ENCODE results near the gene SLC9A5.

- no peak for TF ChIP-seq ZZZ3 (IDR thresholded peaks at IDR 0.05)
- TF ChIP-seq, protein P1, sequence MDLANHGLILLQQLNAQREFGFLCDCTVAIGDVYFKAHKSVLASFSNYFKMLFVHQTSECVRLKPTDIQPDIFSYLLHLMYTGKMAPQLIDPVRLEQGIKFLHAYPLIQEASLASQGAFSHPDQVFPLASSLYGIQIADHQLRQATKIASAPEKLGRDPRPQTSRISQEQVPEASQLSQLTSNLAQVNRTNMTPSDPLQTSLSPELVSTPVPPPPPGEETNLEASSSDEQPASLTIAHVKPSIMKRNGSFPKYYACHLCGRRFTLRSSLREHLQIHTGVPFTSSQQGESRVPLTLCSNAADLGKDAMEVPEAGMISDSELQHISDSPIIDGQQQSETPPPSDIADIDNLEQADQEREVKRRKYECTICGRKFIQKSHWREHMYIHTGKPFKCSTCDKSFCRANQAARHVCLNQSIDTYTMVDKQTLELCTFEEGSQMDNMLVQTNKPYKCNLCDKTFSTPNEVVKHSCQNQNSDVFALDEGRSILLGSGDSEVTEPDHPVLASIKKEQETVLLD (IDR thresholded peaks at IDR 0.05), result no peak
- no peak for TF ChIP-seq NR1H2 (CRISPR knock-in tag; IDR thresholded peaks at IDR 0.05)
- TF ChIP-seq, protein P2, sequence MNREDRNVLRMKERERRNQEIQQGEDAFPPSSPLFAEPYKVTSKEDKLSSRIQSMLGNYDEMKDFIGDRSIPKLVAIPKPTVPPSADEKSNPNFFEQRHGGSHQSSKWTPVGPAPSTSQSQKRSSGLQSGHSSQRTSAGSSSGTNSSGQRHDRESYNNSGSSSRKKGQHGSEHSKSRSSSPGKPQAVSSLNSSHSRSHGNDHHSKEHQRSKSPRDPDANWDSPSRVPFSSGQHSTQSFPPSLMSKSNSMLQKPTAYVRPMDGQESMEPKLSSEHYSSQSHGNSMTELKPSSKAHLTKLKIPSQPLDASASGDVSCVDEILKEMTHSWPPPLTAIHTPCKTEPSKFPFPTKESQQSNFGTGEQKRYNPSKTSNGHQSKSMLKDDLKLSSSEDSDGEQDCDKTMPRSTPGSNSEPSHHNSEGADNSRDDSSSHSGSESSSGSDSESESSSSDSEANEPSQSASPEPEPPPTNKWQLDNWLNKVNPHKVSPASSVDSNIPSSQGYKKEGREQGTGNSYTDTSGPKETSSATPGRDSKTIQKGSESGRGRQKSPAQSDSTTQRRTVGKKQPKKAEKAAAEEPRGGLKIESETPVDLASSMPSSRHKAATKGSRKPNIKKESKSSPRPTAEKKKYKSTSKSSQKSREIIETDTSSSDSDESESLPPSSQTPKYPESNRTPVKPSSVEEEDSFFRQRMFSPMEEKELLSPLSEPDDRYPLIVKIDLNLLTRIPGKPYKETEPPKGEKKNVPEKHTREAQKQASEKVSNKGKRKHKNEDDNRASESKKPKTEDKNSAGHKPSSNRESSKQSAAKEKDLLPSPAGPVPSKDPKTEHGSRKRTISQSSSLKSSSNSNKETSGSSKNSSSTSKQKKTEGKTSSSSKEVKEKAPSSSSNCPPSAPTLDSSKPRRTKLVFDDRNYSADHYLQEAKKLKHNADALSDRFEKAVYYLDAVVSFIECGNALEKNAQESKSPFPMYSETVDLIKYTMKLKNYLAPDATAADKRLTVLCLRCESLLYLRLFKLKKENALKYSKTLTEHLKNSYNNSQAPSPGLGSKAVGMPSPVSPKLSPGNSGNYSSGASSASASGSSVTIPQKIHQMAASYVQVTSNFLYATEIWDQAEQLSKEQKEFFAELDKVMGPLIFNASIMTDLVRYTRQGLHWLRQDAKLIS (CRISPR knock-in tag; IDR thresholded peaks at IDR 0.05), result no peak
- TF ChIP-seq, protein P3, sequence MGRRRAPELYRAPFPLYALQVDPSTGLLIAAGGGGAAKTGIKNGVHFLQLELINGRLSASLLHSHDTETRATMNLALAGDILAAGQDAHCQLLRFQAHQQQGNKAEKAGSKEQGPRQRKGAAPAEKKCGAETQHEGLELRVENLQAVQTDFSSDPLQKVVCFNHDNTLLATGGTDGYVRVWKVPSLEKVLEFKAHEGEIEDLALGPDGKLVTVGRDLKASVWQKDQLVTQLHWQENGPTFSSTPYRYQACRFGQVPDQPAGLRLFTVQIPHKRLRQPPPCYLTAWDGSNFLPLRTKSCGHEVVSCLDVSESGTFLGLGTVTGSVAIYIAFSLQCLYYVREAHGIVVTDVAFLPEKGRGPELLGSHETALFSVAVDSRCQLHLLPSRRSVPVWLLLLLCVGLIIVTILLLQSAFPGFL (CRISPR knock-in tag; IDR thresholded peaks at IDR 0.05), result no peak
- TF ChIP-seq SMARCA5 (IDR thresholded peaks at IDR 0.05), result no peak
- no peak for TF ChIP-seq KLF16 (IDR thresholded peaks at IDR 0.05)
- TF ChIP-seq CEBPB (tag; IDR thresholded peaks at IDR 0.05), result no peak
- TF ChIP-seq RAD21 (CRISPR knock-in tag; conservative IDR thresholded peaks at IDR 0.05 in 1 of 2, IDR thresholded peaks at IDR 0.05 in 1 of 2), result no peak
- no peak for TF ChIP-seq CTCF (IDR thresholded peaks at IDR 0.05 in 2 of 3, conservative IDR thresholded peaks at IDR 0.05 in 1 of 3; ENCODE audit: insufficient read depth in 2 of 3, low read depth in 1 of 3, low read length in 3 of 3)
- no peak for TF ChIP-seq NFYB (IDR thresholded peaks at IDR 0.05; ENCODE audit: extremely low read depth, insufficient read length)
- no peak for TF ChIP-seq GATAD2A (IDR thresholded peaks at IDR 0.05)
These were observed 6.2 kb downstream of the SLC9A5 start for GRCh38 chr16:67254801-67255552.

All from K562 (cell line).